Hematopoietic multipotent progenitor cell treated with erythropoietin and hydrocortisone succinate and interleukin-3 and kit ligand, for 4 days (in vitro differentiated cells): ENCODE data around the gene PTPRN2.
A peak's percentile ranks its signal among the peaks of the same experiment; 100 is the strongest.
"Not testable (repeated sequence)": the region's sequence is repeated elsewhere in the genome, so short reads cannot be mapped to it uniquely, and the experiment has no call there.

ENCODE experiments used
- DNase-seq: peaks from one replicate; pipeline ENCODE4 v3.0.0-alpha.2; 2015

PTPRN2 gene

GRCh38 chr7:158431941-158432347, 155.7 kb downstream of the PTPRN2 start:
- no peak for DNase-seq

GRCh38 chr7:158431055-158431940, 156.3 kb downstream of the PTPRN2 start:
- no peak for DNase-seq

GRCh38 chr7:158430308-158431034, 157.2 kb downstream of the PTPRN2 start:
- no peak for DNase-seq

GRCh38 chr7:158428837-158429753, 158.5 kb downstream of the PTPRN2 start:
- DNase-seq = no peak

GRCh38 chr7:158428131-158428836, 159.3 kb downstream of the PTPRN2 start:
- no peak for DNase-seq

- not testable (repeated sequence) for DNase-seq
These were observed 161.9 kb downstream of the PTPRN2 start for GRCh38 chr7:158425676-158426075.

- DNase-seq = no peak
These were observed 163.1 kb downstream of the PTPRN2 start for GRCh38 chr7:158424531-158424930.

GRCh38 chr7:158424011-158424410, 163.6 kb downstream of the PTPRN2 start:
- no peak for DNase-seq

GRCh38 chr7:158422887-158423560, 164.6 kb downstream of the PTPRN2 start:
- peak; percentile 60 for DNase-seq

GRCh38 chr7:158422196-158422886, 165.3 kb downstream of the PTPRN2 start:
- no peak for DNase-seq

- DNase-seq = no peak
These were observed 166.3 kb downstream of the PTPRN2 start for GRCh38 chr7:158421361-158421760.

GRCh38 chr7:158420591-158421340, 166.9 kb downstream of the PTPRN2 start:
- DNase-seq = no peak

- no peak for DNase-seq
These were observed 168.3 kb downstream of the PTPRN2 start for GRCh38 chr7:158419238-158419785.

GRCh38 chr7:158418395-158418794, 169.2 kb downstream of the PTPRN2 start:
- DNase-seq = not testable (repeated sequence)

GRCh38 chr7:158416283-158416933, 171.2 kb downstream of the PTPRN2 start:
- no peak for DNase-seq

- DNase-seq = no peak
These were observed 172.3 kb downstream of the PTPRN2 start for GRCh38 chr7:158415316-158415715.

GRCh38 chr7:158414486-158414961, 173.1 kb downstream of the PTPRN2 start:
- DNase-seq = no peak

GRCh38 chr7:158414002-158414401, 173.6 kb downstream of the PTPRN2 start:
- no peak for DNase-seq
